DMS114 treated with DMSO at 0.1 percent for 48 hours (cell line): Measurements from ENCODE around the gene MFAP4.

Experiments
- DNase-seq: peaks from one replicate; lab custom pipeline; 2025; ENCODE audit not compliant: unreplicated experiment; lab: John Stamatoyannopoulos, UW

The MFAP4 gene

GRCh38 chr17:19386974-19387920 lies at the start of gene MFAP4:
Gene MFAP4, minus strand, starts transcription at chr17:19387190. Its CDS starts 35 bp downstream, at chr17:19387155.
- DNase-seq = no peak

GRCh38 chr17:19433727-19434340 lies 46.8 kb upstream of the MFAP4 start:
- DNase-seq = no peak

- DNase-seq = no peak
These were observed 46.3 kb upstream of the MFAP4 start for GRCh38 chr17:19433255-19433654.

- no peak for DNase-seq
These were observed 44.7 kb upstream of the MFAP4 start for GRCh38 chr17:19431691-19432090.

- DNase-seq = no peak
These were observed 39.6 kb upstream of the MFAP4 start for GRCh38 chr17:19426631-19427030.

GRCh38 chr17:19424934-19425868 lies 38.2 kb upstream of the MFAP4 start:
- DNase-seq = no peak

- DNase-seq = no peak
These were observed 34.9 kb upstream of the MFAP4 start for GRCh38 chr17:19421926-19422325.

GRCh38 chr17:19421219-19421618 lies 34.2 kb upstream of the MFAP4 start:
- no peak for DNase-seq

- DNase-seq = no peak
These were observed 31.4 kb upstream of the MFAP4 start for GRCh38 chr17:19418251-19418992.

- DNase-seq = no peak
These were observed 30.6 kb upstream of the MFAP4 start for GRCh38 chr17:19417611-19418010.

GRCh38 chr17:19415806-19416775 lies 29.1 kb upstream of the MFAP4 start:
- DNase-seq = no peak

- DNase-seq = no peak
These were observed 28.3 kb upstream of the MFAP4 start for GRCh38 chr17:19415311-19415710.

- no peak for DNase-seq
These were observed 27.6 kb upstream of the MFAP4 start for GRCh38 chr17:19414396-19415280.

- DNase-seq = no peak
These were observed 26.8 kb upstream of the MFAP4 start for GRCh38 chr17:19413761-19414160.

- no peak for DNase-seq
These were observed 26.0 kb upstream of the MFAP4 start for GRCh38 chr17:19412984-19413383.

GRCh38 chr17:19412510-19412909 lies 25.5 kb upstream of the MFAP4 start:
- no peak for DNase-seq

- DNase-seq = no peak
These were observed 24.6 kb upstream of the MFAP4 start for GRCh38 chr17:19411631-19412030.

- DNase-seq = no peak
These were observed 24.1 kb upstream of the MFAP4 start, which contains the start of gene RNF112 for GRCh38 chr17:19410875-19411620. Gene RNF112, plus strand, starts transcription at chr17:19411232. Its CDS starts 177 bp downstream, at chr17:19411409.
